Measurements from ENCODE around the gene HRC.
"Not testable (repeated sequence)": the region's sequence is repeated elsewhere in the genome, so short reads cannot be mapped to it uniquely, and the experiment has no call there.

The HRC gene

GRCh38 chr19:49129238-49129583, 26.0 kb downstream of the HRC start:
- Histone ChIP-seq H3K9ac (ENCODE audit: low read length) (no peak overlapping the region), H3K4me1 (ENCODE audit: low read length) (no peaks in the 10 kb centered on the region), H3K36me3 (replicated peaks; ENCODE audit: low read depth, low read length) (peaks cover 24% of the 10 kb centered on the region), H3K79me2 (ENCODE audit: low read length) (no peaks in the 10 kb centered on the region), H3K4me3 (ENCODE audit: low read length) (no peak overlapping the region), H3K27me3 (ENCODE audit: low read depth, low read length) (no peaks in the 10 kb centered on the region), H3K9me3 (ENCODE audit: insufficient read depth, low read length) (no peaks in the 10 kb centered on the region), H3K4me2 (ENCODE audit: low read length) (no peak overlapping the region), H3K27ac (ENCODE audit: low read length) (no peak overlapping the region), H4K20me1 (ENCODE audit: insufficient read depth, low read length) (0 out of 2 replicates have a peak, but pooled peaks cover 5% of the 10 kb centered on the region), H2AFZ (ENCODE audit: low read depth, low read length) (no peak overlapping the region)
- TF ChIP-seq EZH2phosphoT487 (IDR thresholded peaks at IDR 0.05; ENCODE audit: low read depth) (no peak), CTCF (IDR thresholded peaks at IDR 0.05; ENCODE audit: low read depth, low read length) (no peak)

GRCh38 chr19:49128545-49129237, 26.5 kb downstream of the HRC start:
- TF ChIP-seq EZH2phosphoT487 (IDR thresholded peaks at IDR 0.05; ENCODE audit: low read depth): no peak
- no peak for TF ChIP-seq CTCF (IDR thresholded peaks at IDR 0.05; ENCODE audit: low read depth, low read length)
- Histone ChIP-seq H3K4me3 (ENCODE audit: low read length) (peak overlapping the region; percentile 66; the same call in 1 of the 2 replicates), H3K9ac (ENCODE audit: low read length) (no peak overlapping the region), H3K4me1 (ENCODE audit: low read length) (no peaks in the 10 kb centered on the region), H3K9me3 (ENCODE audit: insufficient read depth, low read length) (no peaks in the 10 kb centered on the region), H3K36me3 (replicated peaks; ENCODE audit: low read depth, low read length) (peaks cover 19% of the 10 kb centered on the region), H3K79me2 (ENCODE audit: low read length) (no peaks in the 10 kb centered on the region), H3K4me2 (ENCODE audit: low read length) (peak overlapping the region; percentile 59; the same call in 1 of the 2 replicates), H4K20me1 (ENCODE audit: insufficient read depth, low read length) (0 out of 2 replicates have a peak, but pooled peaks cover 5% of the 10 kb centered on the region), H3K27ac (ENCODE audit: low read length) (no peak overlapping the region), H3K27me3 (ENCODE audit: low read depth, low read length) (no peaks in the 10 kb centered on the region), H2AFZ (ENCODE audit: low read depth, low read length) (no peak overlapping the region)

- Histone ChIP-seq H2AFZ (ENCODE audit: low read depth, low read length) (no peak overlapping the region), H3K27ac (ENCODE audit: low read length) (no peak overlapping the region), H3K4me1 (ENCODE audit: low read length) (no peaks in the 10 kb centered on the region), H3K36me3 (replicated peaks; ENCODE audit: low read depth, low read length) (peaks cover 11% of the 10 kb centered on the region), H3K9ac (ENCODE audit: low read length) (no peak overlapping the region), H3K4me2 (ENCODE audit: low read length) (peak overlapping the region; percentile 59), H4K20me1 (ENCODE audit: insufficient read depth, low read length) (0 out of 2 replicates have a peak, but pooled peaks cover 5% of the 10 kb centered on the region), H3K4me3 (ENCODE audit: low read length) (peak overlapping the region; percentile 66), H3K79me2 (ENCODE audit: low read length) (no peaks in the 10 kb centered on the region), H3K27me3 (ENCODE audit: low read depth, low read length) (no peaks in the 10 kb centered on the region), H3K9me3 (ENCODE audit: insufficient read depth, low read length) (no peaks in the 10 kb centered on the region)
- no peak for TF ChIP-seq EZH2phosphoT487 (IDR thresholded peaks at IDR 0.05; ENCODE audit: low read depth)
- TF ChIP-seq CTCF (IDR thresholded peaks at IDR 0.05; ENCODE audit: low read depth, low read length): no peak
Observed at GRCh38 chr19:49127674-49128544, 27.3 kb downstream of the HRC start.

- not testable (repeated sequence) for H3K9ac ChIP-seq (ENCODE audit: low read length); H3K4me2 ChIP-seq (ENCODE audit: low read length)
Observed at GRCh38 chr19:49127225-49127624, 28.0 kb downstream of the HRC start.

More at GRCh38 chr19:49127225-49127624, 28.0 kb downstream of the HRC start:
- not testable (repeated sequence) for H3K79me2 ChIP-seq (ENCODE audit: low read length); H2AFZ ChIP-seq (ENCODE audit: low read depth, low read length); H3K4me3 ChIP-seq (ENCODE audit: low read length); H4K20me1 ChIP-seq (ENCODE audit: insufficient read depth, low read length); H3K36me3 ChIP-seq (replicated peaks; ENCODE audit: low read depth, low read length); H3K27me3 ChIP-seq (ENCODE audit: low read depth, low read length); H3K4me1 ChIP-seq (ENCODE audit: low read length); H3K9me3 ChIP-seq (ENCODE audit: insufficient read depth, low read length); H3K27ac ChIP-seq (ENCODE audit: low read length)

Measured in OCI-LY3 (cell line).